Kasumi-1 (cell line): ENCODE measurements around the gene CACNA2D1.
A peak's percentile ranks its signal among the peaks of the same experiment; 100 is the strongest.

Experiments
- DNase-seq, 2 experiments: peaks; one replicate each; lab custom pipeline; 2025; lab: John Stamatoyannopoulos, UW

Gene CACNA2D1

DNA sequence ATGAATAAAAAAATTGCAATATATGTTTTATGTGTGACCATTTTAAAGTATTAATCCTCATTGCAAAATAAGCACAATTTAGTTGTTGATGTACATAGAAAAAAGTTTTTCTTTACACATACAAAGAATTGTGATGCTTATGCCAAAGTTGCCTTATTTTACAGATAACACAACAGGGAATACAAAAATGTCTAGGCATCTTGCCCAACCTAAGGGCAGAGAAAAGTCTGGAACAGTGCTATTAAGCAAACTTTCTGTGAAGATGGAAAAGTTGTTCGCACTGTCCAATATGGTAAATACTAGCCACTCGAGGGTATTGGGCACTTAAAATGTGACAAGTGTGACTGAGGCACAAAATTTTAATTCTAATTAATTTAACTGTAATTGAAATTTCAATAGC lies 483.6 kb downstream of the CACNA2D1 start:
- DNase-seq: no peak

GRCh38 chr7:81957517-81957916 lies 486.1 kb downstream of the CACNA2D1 start:
- no peak for DNase-seq

GRCh38 chr7:81956520-81956919 lies 487.1 kb downstream of the CACNA2D1 start:
- DNase-seq: peak; percentile 73 to 74

DNA sequence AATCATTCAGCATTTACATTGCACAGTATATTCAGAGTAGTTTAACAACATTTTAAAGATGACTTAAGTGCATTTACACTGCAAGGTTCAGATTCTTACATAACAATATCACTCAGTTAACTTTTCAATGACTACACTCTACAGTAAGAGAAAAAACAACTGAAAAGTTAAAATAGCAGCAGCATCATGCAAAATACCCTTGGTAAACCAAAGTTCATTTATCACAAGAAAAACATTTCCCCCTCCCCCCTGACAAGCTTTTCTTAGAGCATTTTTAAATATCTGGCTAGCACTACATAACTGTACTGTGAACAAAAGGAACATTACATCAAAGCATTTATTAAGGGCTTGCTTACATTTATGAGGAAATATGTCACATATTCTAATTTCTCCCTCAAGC lies 494.3 kb downstream of the CACNA2D1 start:
- DNase-seq: no peak

DNA sequence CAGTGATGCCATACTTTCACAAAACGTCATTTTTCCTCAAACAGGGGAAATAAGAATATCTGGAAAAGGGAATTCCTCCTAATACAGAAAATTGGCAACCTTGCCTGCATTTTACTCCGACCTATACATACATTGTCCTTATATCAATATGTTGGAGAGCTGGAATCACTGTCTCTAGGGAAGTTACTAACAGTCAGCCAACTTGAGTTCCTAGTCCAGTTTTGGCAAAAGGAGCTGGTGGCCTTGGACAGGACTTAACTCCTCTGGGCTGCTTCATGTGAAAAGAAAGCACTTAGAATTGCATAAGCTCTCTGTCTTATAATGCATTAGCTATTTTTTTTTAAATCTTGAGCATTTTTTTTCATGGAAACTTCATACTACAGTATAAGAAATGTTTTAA lies 499.5 kb downstream of the CACNA2D1 start:
- no peak for DNase-seq

- DNase-seq: no peak
Measured at GRCh38 chr7:81937091-81937490, 506.5 kb downstream of the CACNA2D1 start.

DNA sequence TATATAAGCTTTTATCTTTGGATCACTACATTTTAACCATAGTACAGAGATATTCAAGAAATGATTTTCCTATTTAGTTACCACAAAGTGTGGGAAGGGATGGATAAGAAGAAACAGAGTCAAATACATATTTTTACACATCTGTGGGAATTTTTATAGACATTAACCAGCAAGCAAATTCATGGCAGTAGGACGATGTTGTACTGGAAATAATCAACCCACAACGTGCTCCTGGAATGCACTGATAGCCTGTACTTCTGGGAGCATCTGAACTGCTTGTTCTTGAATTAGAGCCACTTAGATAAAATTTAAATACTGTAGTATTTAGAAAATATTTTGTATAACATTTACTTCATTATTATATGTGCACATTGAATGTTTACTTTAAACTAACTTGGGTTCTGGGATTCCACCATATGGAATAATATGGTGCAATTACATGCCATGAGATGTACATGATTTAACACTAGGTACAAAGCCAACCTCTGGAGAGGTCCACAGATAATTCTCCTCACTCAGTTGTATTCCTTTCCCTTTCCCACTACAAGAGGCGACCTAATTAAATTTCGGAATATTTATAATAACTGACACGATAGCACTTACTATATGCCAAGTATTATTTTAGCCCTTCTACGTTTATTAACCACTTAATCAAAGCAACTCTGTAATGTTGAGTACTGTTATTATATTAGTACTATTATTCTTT lies 508.8 kb downstream of the CACNA2D1 start:
- DNase-seq: no peak

GRCh38 chr7:81932936-81933335 lies 510.6 kb downstream of the CACNA2D1 start:
- DNase-seq: no peak

DNA sequence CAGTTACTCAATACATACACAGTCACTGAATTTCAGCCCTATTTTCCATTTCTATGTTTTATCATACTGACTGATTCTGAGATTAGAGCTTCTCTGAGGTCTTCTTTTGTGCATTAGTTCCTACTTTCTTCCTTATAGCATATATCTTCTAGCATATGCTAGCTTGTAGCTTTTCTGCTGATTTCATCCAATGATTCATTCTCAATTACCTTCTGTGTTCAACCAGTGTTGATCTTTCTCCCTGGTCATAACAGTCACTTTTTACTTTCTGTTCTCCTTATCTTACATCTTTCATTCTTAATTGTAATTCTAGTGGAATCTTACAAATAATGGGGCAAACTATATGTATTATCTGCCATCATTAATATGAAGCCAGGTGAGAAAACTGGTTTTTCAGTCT lies 514.2 kb downstream of the CACNA2D1 start:
- no peak for DNase-seq

- no peak for DNase-seq
Measured at GRCh38 chr7:81926154-81926553, 517.4 kb downstream of the CACNA2D1 start.

DNA sequence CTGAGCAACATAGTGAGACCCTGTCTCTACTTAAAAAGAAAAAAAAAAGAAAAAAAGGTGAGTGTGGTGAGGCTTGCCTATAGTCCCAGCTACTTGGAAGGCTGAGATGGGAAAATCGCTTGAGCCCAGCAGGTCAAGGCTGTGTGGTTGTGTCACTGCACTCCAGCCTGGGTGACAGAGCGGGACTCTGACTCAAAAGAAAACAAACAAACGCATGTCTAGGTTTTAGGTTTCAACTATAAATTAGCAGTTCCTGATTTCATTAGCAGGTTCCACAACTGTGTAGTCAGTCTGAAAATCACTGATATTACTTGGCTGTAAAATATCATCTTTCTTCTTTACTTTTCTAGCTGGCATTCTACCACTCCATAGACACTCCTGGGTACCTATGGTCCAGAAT lies 518.0 kb downstream of the CACNA2D1 start:
- DNase-seq: no peak

GRCh38 chr7:81924494-81924893 lies 519.1 kb downstream of the CACNA2D1 start:
- no peak for DNase-seq

GRCh38 chr7:81919494-81919893 lies 524.1 kb downstream of the CACNA2D1 start:
- no peak for DNase-seq

GRCh38 chr7:81908220-81908619 lies 535.4 kb downstream of the CACNA2D1 start:
- no peak for DNase-seq

DNA sequence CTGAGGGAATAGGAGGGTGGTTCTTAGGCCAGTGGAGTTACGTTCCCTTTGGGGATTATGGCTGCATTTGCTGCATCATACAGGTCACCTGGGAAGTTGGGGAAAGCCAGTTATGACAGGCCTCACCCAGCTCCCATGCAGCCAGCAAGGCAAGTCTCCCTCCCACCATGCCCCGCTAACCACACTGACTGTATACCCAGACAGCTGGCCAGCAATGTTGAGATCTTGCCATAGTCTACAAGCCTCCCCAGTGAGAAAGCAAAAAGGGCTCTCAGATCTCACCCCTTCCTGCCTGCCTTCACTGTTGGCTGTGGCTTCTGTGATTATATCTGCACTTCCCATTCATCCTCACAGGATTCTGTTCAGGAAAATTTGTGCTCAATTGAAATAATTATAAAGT lies 540.5 kb downstream of the CACNA2D1 start:
- no peak for DNase-seq

DNA sequence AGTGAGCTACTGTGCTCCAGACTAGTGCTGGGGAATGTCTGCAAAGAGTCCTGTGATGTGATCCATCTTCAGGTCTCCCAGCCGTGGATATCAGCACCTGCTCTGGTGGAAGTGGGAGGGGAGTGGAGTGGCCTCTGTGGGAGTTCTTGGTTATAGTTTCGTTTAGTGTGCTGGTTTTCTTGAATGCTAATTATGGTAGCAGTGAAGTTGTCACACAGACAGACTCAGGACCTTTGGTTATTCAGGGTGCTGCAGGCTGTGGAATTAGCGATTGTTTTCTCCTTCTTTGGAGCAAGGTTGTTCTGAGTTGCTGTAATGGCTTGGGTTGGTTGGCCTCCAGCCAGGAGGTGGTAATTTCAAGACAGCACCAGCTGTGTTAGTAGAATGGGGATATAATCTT lies 541.0 kb downstream of the CACNA2D1 start:
- DNase-seq: no peak
